Placental epithelial cell (primary cell): ENCODE results near the gene XAF1. TPM values are rescaled to one million over a fixed set of nuclear protein-coding genes. Genes with fewer than 3 reads are reported as not detected.

Experiments used
- small RNA-seq: library from RNA; depleted of rRNA; stranded (forward); fragments of <200 nt; gene quantifications from one replicate; pipeline ENCODE3, GENCODE V24; 2012
- total RNA-seq: library from RNA; depleted of rRNA; stranded (reverse); fragments of >200 nt; gene quantifications from 2 replicates; pipeline ENCODE4 v1.2.3, GENCODE V29; 2012

XAF1 gene, protein sequence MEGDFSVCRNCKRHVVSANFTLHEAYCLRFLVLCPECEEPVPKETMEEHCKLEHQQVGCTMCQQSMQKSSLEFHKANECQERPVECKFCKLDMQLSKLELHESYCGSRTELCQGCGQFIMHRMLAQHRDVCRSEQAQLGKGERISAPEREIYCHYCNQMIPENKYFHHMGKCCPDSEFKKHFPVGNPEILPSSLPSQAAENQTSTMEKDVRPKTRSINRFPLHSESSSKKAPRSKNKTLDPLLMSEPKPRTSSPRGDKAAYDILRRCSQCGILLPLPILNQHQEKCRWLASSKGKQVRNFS
- 0.22 and 0.39 TPM in 2 replicates for total RNA-seq

DNA sequence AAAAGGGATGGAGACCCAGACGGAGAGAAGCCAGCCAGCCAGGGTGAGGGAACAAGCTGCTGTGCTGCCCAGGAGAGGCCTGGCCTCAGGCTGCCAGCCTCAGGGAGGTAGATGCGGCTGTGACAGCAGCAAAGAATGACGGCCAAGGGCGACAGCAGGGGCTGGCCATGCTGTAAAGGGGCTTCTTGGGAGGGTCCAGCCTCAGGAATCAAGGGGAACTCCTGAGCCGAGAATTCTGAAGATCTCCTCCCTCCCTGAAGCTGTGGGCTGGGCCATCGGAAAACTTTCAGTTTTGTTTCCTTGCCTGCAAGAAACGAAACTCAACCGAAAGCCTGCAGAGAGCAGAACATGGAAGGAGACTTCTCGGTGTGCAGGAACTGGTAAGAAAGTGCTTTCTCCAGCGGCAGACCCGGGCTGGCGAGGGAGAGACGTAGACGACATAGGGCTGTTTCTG, at the start of gene XAF1:
XAF1 (plus strand) TSS at position 316 of the 454 bp plus-strand sequence; CDS start at position 349, 33 bp downstream.

DNA sequence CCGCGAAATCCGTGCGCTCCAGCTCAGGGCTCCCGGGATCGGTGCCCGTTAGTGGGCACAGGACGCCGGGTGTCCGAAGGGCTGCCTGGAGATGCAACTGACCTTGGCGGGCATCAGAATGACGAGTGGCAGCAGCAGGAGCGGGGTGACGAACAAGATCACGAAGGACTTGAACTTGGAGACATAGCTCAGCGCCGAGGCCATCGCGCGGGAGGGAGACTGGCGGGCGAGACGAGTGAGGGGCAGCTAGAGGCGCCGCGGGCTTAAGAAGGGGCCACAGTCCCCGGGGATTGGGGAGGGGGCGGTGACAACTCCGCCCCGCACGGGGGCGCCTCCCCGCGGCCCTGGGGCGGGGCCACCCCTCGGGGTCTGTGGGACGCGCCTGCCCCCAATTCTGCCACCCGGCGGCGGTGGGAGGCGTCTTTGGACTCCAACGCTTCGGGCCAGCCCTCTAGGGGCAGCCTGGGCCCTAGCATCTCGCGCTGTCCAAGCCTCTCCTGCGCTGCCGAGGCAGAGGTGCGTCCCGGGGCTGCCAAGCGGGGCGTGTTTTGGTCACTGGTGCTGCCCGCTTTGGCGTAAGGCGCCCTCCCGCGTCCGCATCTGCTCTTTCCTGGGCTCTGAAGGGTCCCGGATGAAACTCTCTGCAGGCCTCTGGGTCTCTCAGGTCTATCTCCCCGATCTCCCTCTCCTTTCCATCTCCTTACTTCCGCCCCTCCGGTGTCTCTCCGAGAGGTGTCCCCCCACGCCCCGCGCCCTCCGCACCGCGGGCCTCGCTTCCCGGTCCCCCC, 42.5 kb upstream of the XAF1 start, which contains the start of gene SLC13A5:
SLC13A5 (minus strand) TSS at position 240 of the 788 bp plus-strand sequence; CDS start at position 204, 36 bp downstream.

DNA sequence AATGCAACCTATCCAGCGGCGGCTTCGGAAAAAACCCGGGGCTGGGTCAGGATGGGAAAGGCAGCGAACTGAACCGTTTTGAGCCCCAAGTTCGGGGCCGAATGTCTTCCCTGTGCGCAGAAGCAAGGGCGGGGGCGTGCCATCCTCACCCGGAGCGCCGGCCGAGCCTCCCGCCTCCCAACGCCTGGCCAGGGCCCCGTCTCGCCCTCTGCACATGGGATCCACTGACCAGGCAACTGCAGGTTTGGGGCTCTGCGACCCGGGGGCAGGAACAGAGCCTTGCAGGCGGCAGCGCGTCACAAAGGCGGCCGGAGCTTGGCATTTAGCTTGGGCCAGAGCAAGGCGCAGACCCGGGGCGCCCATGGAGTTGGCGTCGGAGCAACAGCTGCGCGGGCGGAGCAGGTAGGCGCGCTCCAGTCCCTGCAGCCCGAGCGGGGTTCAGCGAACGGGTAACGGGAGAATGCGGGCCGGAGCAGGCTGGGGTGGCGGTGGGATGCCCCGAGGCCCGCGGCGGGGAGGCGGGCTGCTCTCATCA, 20.1 kb downstream of the XAF1 start, which contains the start of gene FBXO39:
FBXO39 (plus strand) TSS at position 345 of the 535 bp plus-strand sequence. CDS start 3,654 bp downstream, outside the sequence.

Small RNA genes lying within 50 kb of the gene (small RNA-seq; reads per million reads assigned to genes)
- gene AC004706.2, result not detected

Other genes starting within 250 kb of the XAF1 start
- gene PITPNM3, start 199.5 kb upstream of the XAF1 start, total RNA-seq, result 1.7 and 2.0 TPM in 2 replicates
- 12.9 and 17.7 TPM in 2 replicates for gene KIAA0753, start 115.3 kb upstream of the XAF1 start, total RNA-seq
- gene TXNDC17, start 115.0 kb upstream of the XAF1 start, total RNA-seq, result 53.0 and 124 TPM in 2 replicates
- gene MED31, start 104.4 kb upstream of the XAF1 start, total RNA-seq, result 6.3 and 6.8 TPM in 2 replicates
- 0.43 and 2.0 TPM in 2 replicates for gene C17orf100, start 104.3 kb upstream of the XAF1 start, total RNA-seq
- gene SLC13A5, start 42.7 kb upstream of the XAF1 start, total RNA-seq, result 0.65 TPM in 1 of 2 replicates, not detected in the other
- not detected in 2 replicates for gene FBXO39, start 20.2 kb downstream of the XAF1 start, total RNA-seq
- gene TEKT1, start 75.7 kb downstream of the XAF1 start, total RNA-seq, result not detected in 2 replicates
- not detected in 2 replicates for gene ALOX12, start 240.0 kb downstream of the XAF1 start, total RNA-seq